ENCODE data around the gene ZC3H8. TPM values are rescaled to one million over a fixed set of nuclear protein-coding genes. Genes with fewer than 3 reads are reported as not detected.
"Not testable (repeated sequence)": the region's sequence is repeated elsewhere in the genome, so short reads cannot be mapped to it uniquely, and the experiment has no call there.

Gene ZC3H8
- total RNA-seq (2014; rRNA removed), result 3.4 and 5.0 TPM in 2 replicates
- 1.8 TPM for polyA plus RNA-seq (2012)

DNA sequence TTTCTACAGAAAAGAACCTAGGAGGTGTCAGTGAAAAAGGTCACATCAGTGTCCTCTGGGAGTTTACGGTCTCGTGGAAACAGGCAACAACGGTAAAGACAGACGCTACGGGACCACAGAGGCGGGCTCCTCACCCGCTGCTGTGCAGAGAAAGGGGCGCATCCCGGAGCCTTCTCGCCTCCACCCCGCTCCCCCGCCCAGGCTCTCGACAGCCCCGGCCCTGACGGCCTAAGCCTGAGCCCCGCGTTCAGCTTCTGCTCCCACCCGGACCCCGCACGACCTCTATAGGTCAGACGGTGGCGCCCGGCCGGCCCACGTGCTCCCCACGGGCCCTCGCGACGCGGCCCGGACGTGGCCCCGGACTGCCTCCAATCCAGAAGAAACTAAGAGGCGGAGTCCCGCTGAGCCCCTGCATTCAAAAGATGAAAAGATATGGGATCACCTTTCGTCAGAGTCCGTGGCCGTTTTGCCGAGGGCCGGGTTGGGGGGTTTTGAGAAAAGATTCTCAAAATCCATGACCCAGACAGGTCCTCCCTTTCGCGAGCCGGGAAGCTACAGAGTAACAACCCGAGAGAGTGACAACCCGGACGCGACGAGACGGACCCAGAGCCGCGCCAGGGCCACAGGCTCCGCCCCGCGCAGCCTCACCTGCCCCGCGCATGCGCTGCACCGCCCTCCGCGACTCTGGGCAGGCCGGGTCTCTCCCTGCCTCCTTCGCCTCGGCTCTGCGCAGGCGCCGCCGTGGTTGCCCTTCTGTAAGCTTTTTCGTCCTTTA lies at the start of gene ZC3H8:
Gene ZC3H8, minus strand, starts transcription at position 577 of the 775 bp plus-strand sequence. Its CDS starts 61 bp downstream, at position 516.
- peak; percentile 82 for DNase-seq (ENCODE audit: low read depth)

DNA sequence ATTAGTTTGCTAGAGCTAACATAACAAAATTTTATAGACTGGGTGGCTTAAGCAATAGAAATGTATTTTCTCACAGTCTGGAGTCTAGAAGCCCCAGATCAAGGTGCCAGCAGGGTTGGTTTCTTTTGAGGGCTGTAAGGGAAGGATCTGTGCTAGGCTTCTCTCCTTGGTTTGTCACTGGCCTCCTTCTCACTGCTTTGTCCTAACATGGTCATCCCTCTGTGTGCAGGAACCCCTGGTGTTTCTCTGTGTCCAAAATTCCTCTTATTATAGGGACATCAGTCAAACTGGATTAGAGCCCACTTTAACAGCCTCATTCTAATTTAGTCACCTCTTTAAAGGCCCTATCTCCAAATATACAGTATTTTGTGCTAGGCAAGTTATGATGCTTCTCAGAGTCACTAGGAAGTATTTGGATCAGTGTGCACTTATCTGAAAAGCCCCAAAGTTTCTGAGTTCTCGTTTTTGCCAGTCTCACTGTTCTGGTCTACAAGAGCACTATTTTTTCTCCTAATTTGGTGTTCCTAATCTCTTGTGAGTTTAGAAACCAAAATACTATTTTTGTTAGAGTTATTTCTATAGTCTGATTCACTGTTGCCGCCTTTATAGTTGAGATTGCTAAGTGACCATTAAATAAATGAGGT lies 49.6 kb upstream of the ZC3H8 start:
- no peak for DNase-seq (ENCODE audit: low read depth)

DNA sequence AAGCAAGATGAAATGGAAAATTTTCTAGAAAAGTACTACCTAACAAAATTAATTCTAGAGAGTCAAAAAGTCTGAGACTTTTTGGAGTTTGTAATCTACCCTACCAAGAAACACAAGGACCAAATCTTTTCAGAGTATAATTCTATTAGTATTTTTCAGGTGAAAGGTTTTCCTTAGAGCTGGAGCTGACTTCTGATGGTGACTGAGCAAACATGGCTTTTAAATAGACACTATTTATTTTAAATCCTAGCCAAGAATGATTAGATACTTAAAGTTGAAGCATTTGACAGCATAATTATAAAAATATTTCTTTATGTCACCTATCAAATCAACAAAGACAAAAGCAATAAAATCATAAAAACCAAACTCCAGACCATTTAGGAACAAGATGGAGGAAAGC lies 47.1 kb upstream of the ZC3H8 start:
- DNase-seq (ENCODE audit: low read depth), result no peak

DNA sequence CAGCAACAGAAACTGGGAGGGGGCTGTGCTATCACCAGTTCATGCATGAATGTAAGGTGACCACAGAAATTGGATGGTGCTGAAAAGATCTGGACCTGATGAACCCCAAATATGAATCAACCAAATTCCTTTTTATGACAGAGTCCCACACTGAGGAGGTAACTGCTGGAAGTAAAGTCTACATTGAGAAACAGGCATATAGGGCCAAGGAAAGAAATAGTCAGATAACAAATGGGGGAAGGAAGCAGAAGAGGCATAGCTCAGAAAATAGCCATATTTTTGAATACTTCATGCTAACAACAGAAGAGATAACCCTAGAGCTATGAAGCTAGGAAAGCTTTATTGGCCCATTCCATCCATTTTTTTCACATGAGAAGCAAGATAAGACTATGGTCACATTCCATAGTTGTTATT lies 46.3 kb upstream of the ZC3H8 start:
- no peak for DNase-seq (ENCODE audit: low read depth)

DNA sequence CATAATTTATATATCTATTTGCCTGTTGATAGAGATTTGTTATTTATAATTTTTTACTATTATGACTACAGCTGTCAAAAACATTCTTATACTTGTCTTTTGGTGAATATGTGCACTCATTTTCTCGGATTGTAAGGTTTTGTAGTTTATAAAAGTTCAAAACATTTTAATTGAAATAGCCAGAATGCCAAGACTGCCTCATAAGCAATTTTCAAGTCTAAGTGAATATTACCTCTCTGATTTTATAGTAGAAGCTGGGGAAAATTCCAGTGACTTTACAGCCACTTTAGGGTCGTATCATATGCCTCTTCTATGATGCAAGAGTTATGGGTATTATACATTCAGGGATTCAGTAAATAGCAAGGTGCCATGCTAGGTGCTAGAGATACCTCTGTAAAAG lies 41.6 kb upstream of the ZC3H8 start:
- no peak for DNase-seq (ENCODE audit: low read depth)

DNA sequence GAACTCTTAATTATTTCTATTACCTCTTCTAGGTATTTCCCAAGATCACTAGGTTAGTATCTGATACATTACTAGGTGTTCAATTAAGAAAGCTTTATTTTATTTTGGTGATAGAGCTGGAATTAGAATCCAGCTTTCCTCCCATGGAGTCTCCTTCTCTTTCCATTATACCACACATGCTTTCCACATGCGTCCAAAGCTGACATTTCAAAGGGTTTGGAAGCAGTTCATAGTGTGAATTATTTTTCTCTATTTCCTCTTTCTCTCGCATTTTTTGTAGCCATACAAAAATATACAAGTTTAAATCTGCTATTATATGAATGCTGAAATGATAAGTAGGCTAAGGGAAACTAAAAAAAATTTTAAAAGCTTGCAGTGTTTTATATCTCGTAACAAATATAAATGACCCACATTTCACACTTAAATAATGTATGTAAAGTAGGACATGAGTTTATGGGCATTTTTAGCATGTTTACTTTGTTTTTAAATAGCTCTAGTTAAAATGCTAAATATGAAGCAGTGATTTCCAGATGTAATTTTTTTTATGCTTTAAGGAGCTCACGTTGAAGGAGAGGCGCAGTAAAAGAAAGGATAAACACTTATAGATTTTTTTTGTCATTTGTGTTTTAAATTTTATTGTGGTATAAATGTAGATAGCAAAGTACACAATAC lies 40.7 kb upstream of the ZC3H8 start:
- no peak for DNase-seq (ENCODE audit: low read depth)

DNA sequence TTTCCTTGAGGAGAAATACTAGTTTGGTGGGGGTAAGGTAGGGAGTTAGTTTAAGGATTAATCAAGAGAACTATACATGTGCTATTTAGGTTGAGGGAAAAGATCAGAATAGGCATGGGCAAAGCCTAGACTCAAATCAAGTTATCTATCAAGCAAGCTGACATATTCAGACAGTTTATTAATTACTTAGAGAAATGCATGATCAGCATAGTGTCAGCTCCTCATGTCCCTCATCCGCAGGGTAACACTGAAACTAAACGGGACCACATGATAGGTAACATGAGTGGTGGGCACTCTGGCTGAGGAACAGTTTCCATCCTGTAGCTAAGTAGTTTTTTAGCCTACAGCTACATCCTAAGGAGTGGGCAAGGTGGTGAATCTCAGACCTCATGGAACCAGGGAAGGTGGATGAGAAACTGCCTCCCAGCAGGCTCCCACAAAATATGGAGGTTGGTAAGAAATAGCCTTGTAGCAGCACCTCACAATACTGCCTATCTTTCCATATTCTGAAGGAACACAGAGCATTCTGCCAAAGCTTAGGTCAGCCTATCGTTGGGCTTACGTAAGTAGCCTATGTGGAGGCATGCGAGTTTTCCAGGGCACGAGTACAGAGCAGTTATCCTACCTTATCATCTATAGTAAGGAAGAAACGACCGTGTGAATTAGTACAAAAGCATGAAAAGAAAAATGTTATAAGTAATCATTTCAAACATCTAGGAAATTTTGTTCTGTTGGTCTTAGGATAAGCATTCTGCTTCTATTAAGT lies 39.0 kb upstream of the ZC3H8 start:
- DNase-seq (ENCODE audit: low read depth), result no peak

DNA sequence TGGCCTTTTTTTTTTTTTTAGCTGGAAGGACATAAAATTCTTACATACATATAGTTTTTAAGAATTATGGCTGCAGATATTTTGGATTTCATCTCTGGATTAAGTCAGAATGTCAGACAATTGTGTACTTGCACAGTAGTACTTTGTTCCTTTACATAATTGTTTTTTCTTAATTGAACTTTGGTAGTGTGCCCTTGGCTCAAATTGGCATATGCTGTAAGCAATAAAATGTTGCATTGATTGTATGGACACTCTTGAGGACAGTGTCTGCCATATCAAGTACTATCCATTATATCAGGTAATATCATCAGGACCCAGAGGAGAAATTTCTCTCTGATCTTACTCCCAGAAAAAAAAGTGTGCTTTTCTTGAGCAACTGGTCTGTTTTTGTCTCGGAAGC lies 35.8 kb upstream of the ZC3H8 start:
- no peak for DNase-seq (ENCODE audit: low read depth)

DNA sequence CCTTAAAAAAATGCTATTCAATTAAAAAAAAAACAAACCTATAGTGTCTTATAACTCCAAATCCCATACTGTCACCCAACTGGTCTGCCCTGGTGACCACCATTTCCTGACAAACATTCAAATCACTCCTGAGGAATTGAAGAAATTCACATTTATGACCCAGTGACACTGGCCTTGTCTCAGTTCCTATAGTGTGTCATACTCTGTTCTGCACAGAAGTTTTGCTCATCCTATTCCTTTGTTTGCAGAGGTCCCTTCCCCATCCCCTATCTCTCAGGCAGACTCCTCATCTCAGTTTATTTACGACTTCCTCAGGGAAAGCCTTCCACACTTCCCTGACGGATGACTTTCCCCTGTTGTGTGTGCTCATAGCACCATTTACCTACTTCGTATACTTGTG lies 35.2 kb upstream of the ZC3H8 start:
- DNase-seq (ENCODE audit: low read depth), result no peak

DNA sequence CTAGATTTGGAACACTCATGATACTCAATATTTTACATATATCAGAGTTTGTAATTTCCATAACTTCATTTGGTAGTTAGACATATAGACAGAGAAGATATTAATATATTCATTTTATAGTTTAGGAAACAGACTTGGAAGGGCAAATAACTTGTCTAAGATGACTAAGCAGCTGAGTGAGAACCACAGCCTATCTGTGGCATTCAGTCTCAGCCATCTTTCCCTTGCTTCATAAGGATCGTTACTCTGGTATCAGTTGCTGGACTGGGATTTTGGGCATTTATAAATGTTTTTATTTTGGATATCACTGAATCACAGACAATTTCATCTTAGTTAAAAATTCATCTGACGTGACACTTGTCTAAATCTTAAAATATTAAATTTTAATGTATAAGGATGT lies 28.7 kb upstream of the ZC3H8 start:
- peak; percentile 24 for DNase-seq (ENCODE audit: low read depth)

DNA sequence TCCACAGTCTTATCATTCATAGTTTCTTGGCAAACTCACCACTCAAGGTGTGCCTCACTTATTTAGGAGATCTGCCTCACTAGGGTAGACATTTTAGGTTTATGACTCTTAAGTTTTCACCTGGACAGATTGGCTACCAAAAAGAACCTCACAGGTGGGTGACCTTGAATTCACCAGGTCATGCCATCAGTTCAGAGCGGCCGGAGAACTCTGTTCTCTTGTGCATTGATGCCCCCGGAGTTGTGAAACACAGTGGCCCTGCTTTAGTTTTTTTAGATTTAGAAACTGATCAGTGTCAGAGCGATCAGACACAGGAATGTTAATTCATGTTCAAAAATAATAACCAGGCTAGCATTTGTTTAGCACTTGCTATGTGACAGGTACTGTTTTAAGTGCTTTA lies 27.2 kb upstream of the ZC3H8 start:
- not testable (repeated sequence) for DNase-seq (ENCODE audit: low read depth)

DNA sequence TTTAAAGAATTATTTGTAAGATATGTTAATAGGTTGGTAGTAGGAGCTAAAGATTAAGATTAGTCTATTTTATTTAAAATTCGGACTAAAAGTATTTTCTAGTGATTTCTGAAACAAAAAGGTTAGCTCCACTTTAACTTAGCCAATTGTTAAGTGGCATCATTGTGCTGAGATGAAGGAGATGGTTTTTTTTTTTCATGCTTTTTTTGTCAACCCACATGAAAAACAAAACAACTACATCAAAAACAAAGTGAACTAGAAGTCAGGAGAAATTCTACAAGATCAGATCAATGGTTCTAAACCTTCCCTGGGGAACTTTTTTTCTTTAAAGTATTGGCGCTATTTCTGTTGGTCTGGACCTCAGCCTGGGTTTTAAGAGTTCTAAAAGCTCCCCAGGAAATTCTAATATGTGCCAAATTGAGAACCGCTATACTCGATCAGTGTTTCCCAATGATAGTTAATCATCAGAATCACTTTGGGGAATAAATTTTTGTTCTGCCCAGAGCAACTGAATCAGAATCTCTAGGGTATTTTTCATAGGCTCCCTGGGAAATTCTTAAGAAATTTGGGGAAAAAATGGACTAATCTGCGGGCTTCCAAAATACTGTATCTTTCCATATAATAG lies 22.9 kb upstream of the ZC3H8 start:
- DNase-seq (ENCODE audit: low read depth), result no peak

DNA sequence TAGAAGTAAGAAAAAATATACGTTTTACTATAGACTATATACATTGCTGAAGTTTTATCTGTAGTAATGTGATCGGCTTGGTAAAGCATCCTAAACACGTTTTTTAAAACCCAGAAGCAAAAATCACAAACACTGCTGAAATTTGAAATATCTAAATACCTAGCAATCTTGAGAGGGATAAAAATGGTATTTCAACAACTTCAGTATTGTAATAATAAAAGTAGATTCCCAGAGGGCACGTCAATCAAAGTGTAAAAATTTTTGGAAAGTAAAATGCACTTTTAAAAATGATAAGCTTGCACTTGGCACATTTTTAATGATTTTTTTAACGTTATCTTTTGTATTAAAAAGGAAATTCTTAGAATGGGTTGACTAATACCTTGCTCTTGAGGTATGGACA lies 22.1 kb upstream of the ZC3H8 start:
- DNase-seq (ENCODE audit: low read depth), result no peak

DNA sequence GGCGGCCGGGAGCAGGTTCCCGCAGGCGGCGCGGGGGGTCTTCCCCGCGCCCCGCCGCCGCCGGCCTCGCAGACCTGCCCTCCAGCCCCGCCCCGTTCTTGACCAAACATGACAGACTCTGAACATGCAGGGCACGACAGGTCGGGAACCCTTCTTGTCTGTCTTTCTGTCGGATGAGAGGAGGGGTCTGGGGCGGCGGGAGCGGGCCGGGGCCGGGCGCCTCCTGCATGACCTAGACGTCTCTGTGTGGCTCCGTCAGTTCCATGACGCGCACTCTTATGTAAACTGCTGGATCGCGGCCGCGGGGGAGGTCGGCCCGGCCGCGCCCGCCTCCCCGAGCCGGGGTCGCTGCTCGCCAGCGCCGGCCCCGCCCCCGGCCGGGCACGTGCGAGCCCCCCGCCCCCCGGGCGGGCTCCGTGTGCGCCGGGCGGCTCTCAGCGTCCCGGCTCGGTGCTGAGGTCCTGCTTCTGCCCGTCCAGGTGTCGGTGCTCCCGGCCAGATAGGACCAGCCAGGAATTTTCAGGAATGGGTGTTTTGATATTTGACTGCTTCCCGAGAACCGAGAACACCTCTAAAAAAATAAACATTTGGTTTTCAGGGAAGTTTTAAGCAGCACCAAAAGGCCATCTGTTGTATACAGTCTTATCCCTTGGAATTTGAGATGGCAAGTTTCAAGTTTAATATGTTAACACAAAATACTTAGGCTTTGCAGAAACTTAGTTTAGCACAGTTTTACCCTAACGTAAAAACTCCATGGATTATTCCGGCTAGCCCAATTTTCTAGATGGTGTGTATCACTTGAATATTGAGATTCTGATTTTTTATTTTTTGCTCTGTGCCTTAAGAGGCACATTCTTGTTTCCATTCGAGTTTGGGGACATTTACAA lies 21.3 kb upstream of the ZC3H8 start:
- DNase-seq (ENCODE audit: low read depth), result peak; percentile 74

DNA sequence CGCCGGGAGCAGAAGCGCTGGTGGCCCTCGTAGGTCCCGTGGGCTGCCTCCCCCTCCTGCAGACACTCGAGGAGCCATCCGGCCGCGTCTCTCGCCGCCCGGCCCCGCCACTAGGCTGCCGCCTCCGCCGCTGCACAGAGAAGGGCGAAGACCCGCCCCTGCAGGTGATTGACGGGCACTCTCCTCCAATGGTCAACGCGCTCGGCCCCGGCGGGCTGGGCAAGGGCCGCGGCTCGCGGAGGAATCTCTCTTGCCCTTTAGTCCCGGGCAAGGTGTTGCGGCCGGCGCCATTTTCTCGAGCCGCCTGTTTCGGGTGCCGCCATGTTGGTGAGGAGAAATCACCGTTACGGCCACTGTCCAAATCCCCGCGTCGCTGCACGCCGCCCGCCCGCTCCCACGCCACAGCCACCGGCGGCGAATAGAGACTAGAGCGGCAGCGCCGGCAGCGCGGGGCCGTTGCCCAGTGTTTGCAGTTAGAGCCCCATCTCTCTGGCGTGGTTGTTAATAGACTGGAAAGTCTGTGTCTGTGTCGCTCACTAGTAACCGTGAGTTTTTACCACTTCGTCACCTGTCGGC lies 20.6 kb upstream of the ZC3H8 start, which contains the start of gene ZC3H6:
Gene ZC3H6, plus strand, starts transcription at position 287 of the 576 bp plus-strand sequence. CDS start 398 bp downstream, outside the sequence.
- DNase-seq (ENCODE audit: low read depth), result peak; percentile 96

DNA sequence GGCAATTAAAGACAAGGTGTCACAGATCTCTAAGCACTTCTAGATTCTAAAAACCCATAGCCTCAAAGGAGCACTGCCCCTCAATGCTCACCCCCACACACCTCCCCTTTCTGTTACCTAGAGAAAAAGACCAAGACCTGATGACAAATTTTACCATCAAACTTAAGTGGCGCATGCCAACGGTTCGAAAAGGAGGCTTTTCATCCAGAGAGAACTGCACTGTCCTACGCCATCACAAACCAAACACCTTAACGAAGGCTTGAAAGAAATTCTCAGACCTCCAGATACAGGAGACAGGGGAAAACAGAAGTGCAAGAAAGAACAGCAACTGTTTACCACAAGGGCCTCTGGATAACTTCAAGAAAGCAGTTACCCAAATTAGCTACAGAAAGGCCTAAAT lies 18.5 kb upstream of the ZC3H8 start:
- DNase-seq (ENCODE audit: low read depth), result no peak

DNA sequence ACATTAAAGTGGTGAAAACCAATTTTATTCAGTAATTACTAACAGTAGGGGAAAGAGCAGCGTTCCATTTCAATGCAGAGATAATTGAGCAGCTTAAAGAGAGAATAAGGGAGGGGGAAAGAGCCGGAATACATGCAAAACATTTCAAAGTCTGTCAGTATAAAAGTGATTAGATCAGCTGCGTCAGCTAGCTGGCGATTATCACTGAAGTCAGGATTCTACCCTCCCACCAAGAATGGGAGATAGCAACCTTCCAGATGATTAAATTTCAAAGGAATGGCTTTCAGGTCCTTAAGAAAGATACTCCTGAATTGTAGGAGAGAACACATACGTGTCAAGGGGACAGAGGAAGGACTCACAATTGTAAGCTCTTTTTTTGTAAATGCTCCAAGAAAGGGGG lies 17.8 kb upstream of the ZC3H8 start:
- no peak for DNase-seq (ENCODE audit: low read depth)

DNA sequence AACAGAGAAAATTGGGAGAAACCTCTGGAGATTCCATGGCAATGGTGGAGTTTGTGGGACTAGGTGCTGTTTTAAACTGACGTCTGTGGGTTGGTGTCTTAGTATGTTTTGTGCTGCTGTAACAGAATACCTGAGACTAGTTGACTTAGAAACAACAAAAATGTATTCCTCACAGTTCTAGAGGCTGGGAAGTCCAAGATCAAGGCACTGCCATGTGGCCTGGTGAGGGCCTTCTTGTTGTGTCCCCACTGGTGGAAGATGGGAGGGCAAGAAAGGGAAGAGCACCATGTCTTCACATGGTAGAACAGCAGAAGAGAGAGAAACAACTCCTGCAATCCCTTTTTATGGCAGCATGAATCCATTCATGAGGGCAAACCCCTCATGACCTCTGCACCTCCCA lies 13.7 kb upstream of the ZC3H8 start:
- no peak for DNase-seq (ENCODE audit: low read depth)

DNA sequence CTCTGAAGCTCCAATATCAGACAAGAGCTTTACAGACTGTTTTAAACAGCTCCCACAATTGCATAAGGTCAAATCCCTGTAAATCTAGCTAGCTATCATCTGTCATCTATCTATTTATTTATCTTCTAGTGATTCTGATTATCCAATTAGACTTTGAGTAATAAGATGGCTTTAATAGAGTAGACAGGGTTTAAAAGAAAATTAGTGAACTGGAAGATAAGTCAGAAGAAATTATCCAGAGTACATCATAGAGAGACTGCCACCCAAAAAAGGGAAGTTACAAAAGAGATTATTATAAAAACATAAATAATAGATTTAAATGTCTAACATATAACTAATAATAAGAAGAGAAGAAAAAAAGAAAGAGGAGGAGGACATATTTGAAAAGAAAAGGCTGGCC lies 8.0 kb upstream of the ZC3H8 start:
- no peak for DNase-seq (ENCODE audit: low read depth)

DNA sequence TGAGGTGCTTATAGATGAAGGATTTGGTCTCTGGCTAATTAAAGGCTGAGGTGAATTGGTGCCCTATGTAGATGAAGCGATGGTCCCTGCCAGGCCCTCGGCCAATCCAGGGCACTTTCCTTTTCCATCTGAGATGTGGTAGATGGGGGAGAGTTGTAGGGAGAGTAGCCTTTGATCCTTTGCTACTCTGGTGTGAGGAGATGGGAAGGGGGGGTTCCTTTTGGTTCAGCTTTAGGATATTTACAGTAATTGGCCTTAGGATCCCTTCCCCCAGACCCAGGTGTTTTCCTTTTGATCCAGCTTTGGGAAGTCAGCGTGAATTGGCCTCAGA lies 5.4 kb upstream of the ZC3H8 start:
- DNase-seq (ENCODE audit: low read depth), result no peak

Data from LHCN-M2 (cell line).